IPS-15b (cell line): ENCODE measurements around the gene RFX8.
"Not testable (repeated sequence)": the region's sequence is repeated elsewhere in the genome, so short reads cannot be mapped to it uniquely, and the experiment has no call there.

Experiments
- H3K27me3 ChIP-seq: one replicate; pipeline ENCODE4 v1.6.1; 2013; ENCODE audit warnings: low read length; ENCODE audit not compliant: control insufficient read depth, insufficient read depth
- H3K36me3 ChIP-seq: one replicate; pipeline ENCODE4 v1.6.1; 2013; ENCODE audit warnings: low read length; ENCODE audit not compliant: control insufficient read depth, insufficient read depth
- H3K4me1 ChIP-seq: one replicate; pipeline ENCODE4 v1.6.1; 2013; ENCODE audit warnings: mild to moderate bottlenecking, low read length; ENCODE audit not compliant: control insufficient read depth, insufficient read depth
- H3K4me3 ChIP-seq: one replicate; pipeline ENCODE4 v1.5.1; 2013; ENCODE audit warnings: low read depth, low read length
- H3K9ac ChIP-seq: one replicate; pipeline ENCODE4 v1.6.1; 2013; ENCODE audit warnings: low read depth, mild to moderate bottlenecking, low read length
- H3K9me3 ChIP-seq: one replicate; pipeline ENCODE4 v1.6.1; 2013; ENCODE audit warnings: mild to moderate bottlenecking, low read length; ENCODE audit not compliant: control insufficient read depth, insufficient read depth

Gene RFX8

GRCh38 chr2:101509499-101510284 is 34.8 kb upstream of the RFX8 start:
- H3K36me3 ChIP-seq: no peaks in the 10 kb centered on the region
- no peak overlapping the region for H3K9ac ChIP-seq
- no peak overlapping the region for H3K4me3 ChIP-seq
- no peaks in the 10 kb centered on the region for H3K4me1 ChIP-seq
- H3K9me3 ChIP-seq: no peaks in the 10 kb centered on the region
- H3K27me3 ChIP-seq: no peaks in the 10 kb centered on the region

GRCh38 chr2:101508636-101509035 is 33.7 kb upstream of the RFX8 start:
- H3K4me3 ChIP-seq: no peak overlapping the region
- H3K9me3 ChIP-seq: no peaks in the 10 kb centered on the region
- no peaks in the 10 kb centered on the region for H3K27me3 ChIP-seq
- H3K4me1 ChIP-seq: no peaks in the 10 kb centered on the region
- H3K36me3 ChIP-seq: no peaks in the 10 kb centered on the region
- H3K9ac ChIP-seq: no peak overlapping the region

- H3K9ac ChIP-seq, H3K4me3 ChIP-seq: not testable (repeated sequence)
These were observed 30.4 kb upstream of the RFX8 start for GRCh38 chr2:101505276-101505675.

GRCh38 chr2:101504744-101505143 is 29.8 kb upstream of the RFX8 start:
- not testable (repeated sequence) for H3K4me1 ChIP-seq, H3K4me3 ChIP-seq, H3K36me3 ChIP-seq, H3K27me3 ChIP-seq, H3K9me3 ChIP-seq, H3K9ac ChIP-seq

More at GRCh38 chr2:101505276-101505675, 30.4 kb upstream of the RFX8 start:
- not testable (repeated sequence) for H3K9me3 ChIP-seq, H3K36me3 ChIP-seq, H3K4me1 ChIP-seq, H3K27me3 ChIP-seq

- no peak overlapping the region for H3K4me3 ChIP-seq
These were observed 27.2 kb upstream of the RFX8 start for GRCh38 chr2:101502095-101502494.

GRCh38 chr2:101501443-101501842 is 26.5 kb upstream of the RFX8 start:
- H3K4me1 ChIP-seq: no peaks in the 10 kb centered on the region
- H3K36me3 ChIP-seq: no peaks in the 10 kb centered on the region
- H3K4me3 ChIP-seq: no peak overlapping the region
- no peaks in the 10 kb centered on the region for H3K27me3 ChIP-seq
- H3K9ac ChIP-seq: no peak overlapping the region
- H3K9me3 ChIP-seq: no peaks in the 10 kb centered on the region

More at GRCh38 chr2:101502095-101502494, 27.2 kb upstream of the RFX8 start:
- no peaks in the 10 kb centered on the region for H3K36me3 ChIP-seq
- no peak overlapping the region for H3K9ac ChIP-seq
- H3K4me1 ChIP-seq: no peaks in the 10 kb centered on the region
- H3K27me3 ChIP-seq: no peaks in the 10 kb centered on the region
- no peaks in the 10 kb centered on the region for H3K9me3 ChIP-seq

GRCh38 chr2:101500860-101501259 is 25.9 kb upstream of the RFX8 start:
- Histone ChIP-seq H3K9ac (no peak overlapping the region), H3K9me3 (no peaks in the 10 kb centered on the region), H3K36me3 (no peaks in the 10 kb centered on the region), H3K27me3 (no peaks in the 10 kb centered on the region), H3K4me1 (no peaks in the 10 kb centered on the region), H3K4me3 (no peak overlapping the region)

GRCh38 chr2:101500180-101500579 is 25.3 kb upstream of the RFX8 start:
- H3K9ac ChIP-seq: no peak overlapping the region
- H3K4me3 ChIP-seq: no peak overlapping the region
- no peaks in the 10 kb centered on the region for H3K4me1 ChIP-seq
- H3K27me3 ChIP-seq: no peaks in the 10 kb centered on the region
- H3K9me3 ChIP-seq: no peaks in the 10 kb centered on the region
- H3K36me3 ChIP-seq: no peaks in the 10 kb centered on the region

- Histone ChIP-seq H3K9me3 (no peaks in the 10 kb centered on the region), H3K4me3 (no peak overlapping the region), H3K4me1 (no peaks in the 10 kb centered on the region), H3K27me3 (no peaks in the 10 kb centered on the region), H3K36me3 (no peaks in the 10 kb centered on the region), H3K9ac (no peak overlapping the region)
These were observed 21.4 kb upstream of the RFX8 start for GRCh38 chr2:101496279-101496678.

GRCh38 chr2:101492936-101493473 is 18.1 kb upstream of the RFX8 start:
- H3K4me1 ChIP-seq: no peaks in the 10 kb centered on the region
- no peaks in the 10 kb centered on the region for H3K9me3 ChIP-seq
- H3K36me3 ChIP-seq: no peaks in the 10 kb centered on the region
- H3K4me3 ChIP-seq: no peak overlapping the region
- H3K27me3 ChIP-seq: no peaks in the 10 kb centered on the region
- H3K9ac ChIP-seq: no peak overlapping the region

GRCh38 chr2:101486994-101487393 is 12.1 kb upstream of the RFX8 start:
- H3K9me3 ChIP-seq: no peaks in the 10 kb centered on the region
- H3K9ac ChIP-seq: no peak overlapping the region
- no peaks in the 10 kb centered on the region for H3K4me1 ChIP-seq
- H3K4me3 ChIP-seq: no peak overlapping the region
- H3K27me3 ChIP-seq: no peaks in the 10 kb centered on the region
- H3K36me3 ChIP-seq: no peaks in the 10 kb centered on the region

- H3K27me3 ChIP-seq: no peaks in the 10 kb centered on the region
- no peaks in the 10 kb centered on the region for H3K36me3 ChIP-seq
- no peaks in the 10 kb centered on the region for H3K9me3 ChIP-seq
- no peak overlapping the region for H3K4me3 ChIP-seq
- H3K4me1 ChIP-seq: no peaks in the 10 kb centered on the region
- no peak overlapping the region for H3K9ac ChIP-seq
These were observed 11.4 kb upstream of the RFX8 start for GRCh38 chr2:101486258-101486701.
